ENCODE measurements around the gene USP24.

DNA sequence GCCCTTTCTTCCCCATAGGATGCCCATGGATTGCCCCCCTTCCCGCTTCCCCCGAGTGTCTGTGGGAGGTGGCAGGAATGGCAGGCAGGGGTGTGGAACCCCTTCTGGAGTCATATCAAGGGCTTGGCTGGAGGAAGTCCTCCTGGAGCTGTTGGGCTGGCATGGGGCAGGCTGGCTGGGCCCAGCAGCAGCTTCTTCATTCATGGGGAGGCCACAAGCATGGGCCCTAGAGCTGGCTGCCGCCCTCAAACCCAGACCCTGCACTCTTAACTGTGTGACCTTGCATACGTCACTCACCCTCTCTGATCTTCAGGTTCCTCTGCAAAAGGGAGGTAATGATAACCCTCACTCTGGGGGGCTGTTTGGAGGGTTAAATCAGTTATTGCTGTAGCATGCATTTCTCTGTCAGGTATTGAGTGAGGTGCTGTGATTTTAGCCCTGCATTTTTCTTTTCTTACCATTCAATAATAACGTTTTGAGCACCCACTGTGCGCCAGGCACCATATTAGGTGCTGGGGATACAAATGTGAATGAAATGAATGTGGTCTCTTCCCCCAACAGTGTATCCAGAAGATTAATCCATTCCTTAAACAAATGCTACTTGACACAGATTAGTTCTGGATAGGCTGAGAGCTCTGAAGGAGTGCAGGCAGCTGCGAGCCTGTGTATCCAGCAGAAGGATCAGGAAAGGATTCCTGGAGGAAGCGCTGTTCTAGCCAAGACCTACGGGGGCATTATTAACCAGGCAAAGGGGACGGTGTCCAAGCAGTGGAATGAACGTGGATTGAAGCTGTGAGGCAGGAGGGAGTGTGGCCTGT lies 166.5 kb downstream of the USP24 start:
- TF ChIP-seq EZH2 (IDR thresholded peaks at IDR 0.05) (no peak), POLR2AphosphoS5 (IDR thresholded peaks at IDR 0.05; ENCODE audit: borderline replicate concordance, low read depth, low read length) (no peak)

Data from SK-N-MC (cell line).